ENCODE data around the gene CKB.

DNA sequence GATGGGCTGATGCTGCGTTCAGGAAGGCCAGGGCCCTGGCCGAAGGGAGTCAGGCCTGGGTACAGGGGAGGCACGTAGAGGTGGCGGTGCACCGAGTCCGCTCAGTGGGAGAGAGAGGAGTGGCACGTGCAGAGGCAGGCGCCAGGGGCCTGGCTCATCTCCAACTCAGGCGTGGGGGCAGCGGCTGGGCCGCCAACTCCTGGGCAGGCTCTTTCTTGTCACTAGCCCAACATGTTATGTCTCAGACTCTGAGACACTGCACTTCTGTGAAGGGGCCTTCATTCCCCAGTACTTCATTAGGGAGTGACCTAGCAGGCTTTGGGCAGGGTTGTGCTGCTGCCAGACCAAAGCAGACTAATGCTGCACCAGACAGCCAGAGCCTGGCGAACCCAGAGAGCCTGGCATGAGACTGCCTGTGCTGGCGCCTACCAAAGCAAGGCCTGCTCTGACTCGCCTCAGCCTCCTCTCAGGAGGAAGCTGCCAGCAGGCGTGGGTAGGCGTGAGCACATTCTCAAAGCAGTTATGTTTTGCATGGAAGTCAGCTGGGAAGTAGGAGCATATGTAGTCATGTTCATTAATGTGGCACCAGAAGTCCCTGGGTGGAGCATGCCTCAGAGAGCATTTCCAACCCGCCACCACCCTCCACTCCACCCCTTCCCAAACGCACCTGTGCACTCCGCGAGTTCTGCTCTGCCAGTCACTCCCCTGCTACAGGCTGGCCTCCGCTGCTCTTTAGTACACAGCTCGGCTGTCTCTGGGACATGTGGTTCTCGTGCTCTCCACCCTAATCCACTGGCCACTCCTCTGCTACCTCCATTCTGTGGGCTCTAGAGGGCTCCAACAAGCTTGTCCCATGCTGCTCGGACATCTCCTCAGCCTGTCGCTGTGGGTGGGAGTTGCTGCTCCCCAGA, 9.7 kb downstream of the CKB start:
- TF ChIP-seq CTCF (IDR thresholded peaks at IDR 0.05) (no peak), POLR2A (IDR thresholded peaks at IDR 0.05) (no peak)
